ENCODE results near the gene ZNF619. TPM values are rescaled to one million over a fixed set of nuclear protein-coding genes. Genes with fewer than 3 reads are reported as not detected.
"Not testable (repeated sequence)": the region's sequence is repeated elsewhere in the genome, so short reads cannot be mapped to it uniquely, and the experiment has no call there.

The ZNF619 gene
- total RNA-seq, 4 donors from 2014 or later: 5.1 to 14.9 (median 12.8) TPM

DNA sequence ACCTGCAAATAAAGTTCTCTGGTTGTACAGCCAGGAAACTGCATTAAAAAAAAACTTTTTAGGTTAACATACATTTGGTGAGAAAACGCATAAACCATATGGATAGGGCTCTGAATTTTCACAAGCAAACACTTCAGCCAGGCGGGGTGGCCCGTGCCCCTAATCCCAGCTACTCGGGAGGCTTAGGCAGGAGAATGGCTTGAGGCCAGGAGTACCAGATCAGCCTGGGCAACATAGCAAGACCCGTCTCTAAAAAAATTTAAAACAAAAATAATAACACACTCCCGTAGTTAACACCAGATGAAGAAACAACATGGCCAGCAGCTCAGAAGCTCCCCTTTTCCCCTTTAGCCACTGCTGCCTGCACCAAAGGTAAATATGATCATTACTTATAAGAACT lies 23.0 kb upstream of the ZNF619 start:
- peak overlapping the region in 2 of 4 donors; percentile 83 to 91 for H3K27ac ChIP-seq

DNA sequence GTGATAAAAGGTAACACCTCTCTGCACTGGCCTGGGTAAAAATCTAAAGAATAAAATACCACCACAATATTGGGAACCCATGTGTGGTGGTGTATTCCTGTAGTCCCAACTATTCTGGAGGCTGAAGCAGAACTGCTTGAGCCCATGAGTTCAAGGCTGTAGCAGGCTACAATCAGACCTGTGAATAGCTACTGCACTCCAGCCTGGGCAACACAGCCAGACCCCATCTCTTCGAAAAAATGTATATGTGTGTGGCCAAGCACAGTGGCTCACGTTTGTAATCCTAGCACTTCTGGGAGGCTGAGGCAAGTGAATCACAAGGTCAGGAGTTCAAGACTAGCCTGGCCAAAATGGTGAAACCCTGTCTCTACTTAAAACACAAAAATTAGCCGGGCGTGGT lies 21.6 kb upstream of the ZNF619 start:
- peaks cover 3 to 25% (median 11%) of the 10 kb centered on the region in 4 donors for H3K4me1 ChIP-seq
- no peak for DNase-seq
- TF ChIP-seq POLR2A (IDR thresholded peaks at IDR 0.05): no peak
- TF ChIP-seq, protein P1, sequence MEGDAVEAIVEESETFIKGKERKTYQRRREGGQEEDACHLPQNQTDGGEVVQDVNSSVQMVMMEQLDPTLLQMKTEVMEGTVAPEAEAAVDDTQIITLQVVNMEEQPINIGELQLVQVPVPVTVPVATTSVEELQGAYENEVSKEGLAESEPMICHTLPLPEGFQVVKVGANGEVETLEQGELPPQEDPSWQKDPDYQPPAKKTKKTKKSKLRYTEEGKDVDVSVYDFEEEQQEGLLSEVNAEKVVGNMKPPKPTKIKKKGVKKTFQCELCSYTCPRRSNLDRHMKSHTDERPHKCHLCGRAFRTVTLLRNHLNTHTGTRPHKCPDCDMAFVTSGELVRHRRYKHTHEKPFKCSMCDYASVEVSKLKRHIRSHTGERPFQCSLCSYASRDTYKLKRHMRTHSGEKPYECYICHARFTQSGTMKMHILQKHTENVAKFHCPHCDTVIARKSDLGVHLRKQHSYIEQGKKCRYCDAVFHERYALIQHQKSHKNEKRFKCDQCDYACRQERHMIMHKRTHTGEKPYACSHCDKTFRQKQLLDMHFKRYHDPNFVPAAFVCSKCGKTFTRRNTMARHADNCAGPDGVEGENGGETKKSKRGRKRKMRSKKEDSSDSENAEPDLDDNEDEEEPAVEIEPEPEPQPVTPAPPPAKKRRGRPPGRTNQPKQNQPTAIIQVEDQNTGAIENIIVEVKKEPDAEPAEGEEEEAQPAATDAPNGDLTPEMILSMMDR (IDR thresholded peaks at IDR 0.05): no peak
- H3K36me3 ChIP-seq: peaks cover 0 to 22% (median 0%) of the 10 kb centered on the region in 3 donors
- no peaks in the 10 kb centered on the region for H3K9me3 ChIP-seq
- H3K4me3 ChIP-seq: no peak overlapping the region
- no peak overlapping the region for H3K27ac ChIP-seq
- H3K27me3 ChIP-seq: no peaks in the 10 kb centered on the region

More for the DNA sequence above, 23.0 kb upstream of the ZNF619 start:
- Histone ChIP-seq H3K9me3 (no peaks in the 10 kb centered on the region), H3K36me3 (peaks cover 0 to 9% (median 0%) of the 10 kb centered on the region in 3 donors), H3K4me3 (peak overlapping the region in 2 of 4 donors; percentile 65 to 67), H3K4me1 (peaks cover 3 to 22% (median 11%) of the 10 kb centered on the region in 4 donors), H3K27me3 (no peaks in the 10 kb centered on the region)
- no peak for DNase-seq
- TF ChIP-seq, protein P1 (IDR thresholded peaks at IDR 0.05): peak in 1 of 6 experiments; percentile 2
- TF ChIP-seq POLR2A (IDR thresholded peaks at IDR 0.05): no peak

DNA sequence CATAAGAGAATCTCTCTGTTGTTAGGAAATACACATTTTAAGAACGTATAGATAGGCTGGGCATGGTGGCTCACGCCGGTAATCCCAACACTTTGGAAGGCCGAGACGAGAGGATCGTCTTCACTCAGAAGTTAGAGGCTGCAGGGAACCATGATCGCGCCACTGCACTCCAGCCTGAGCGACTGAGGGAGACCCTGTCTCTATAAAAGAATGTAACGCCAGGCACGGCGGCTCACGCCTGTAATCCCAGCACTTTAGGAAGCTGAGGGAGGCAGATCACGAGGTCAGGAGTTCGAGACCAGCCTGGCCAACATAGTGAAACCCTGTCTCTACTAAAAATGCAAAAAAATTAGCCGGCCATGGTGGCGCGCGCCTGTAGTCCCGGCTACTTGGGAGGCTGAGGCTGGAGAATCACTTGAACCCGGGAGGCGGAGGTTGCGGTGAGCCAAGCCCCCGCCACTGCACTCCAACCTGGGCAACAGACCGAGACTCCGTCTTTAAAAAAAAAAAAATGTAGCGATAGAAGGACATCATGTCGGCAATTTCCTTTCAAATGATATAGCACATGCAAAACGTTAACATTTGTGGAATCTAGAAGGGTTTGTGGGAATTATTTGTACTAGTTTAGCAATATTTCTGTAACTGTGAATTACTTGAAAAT lies 20.5 kb upstream of the ZNF619 start:
- TF ChIP-seq, protein P1 (IDR thresholded peaks at IDR 0.05): no peak
- TF ChIP-seq POLR2A (IDR thresholded peaks at IDR 0.05): no peak
- H3K9me3 ChIP-seq: no peaks in the 10 kb centered on the region
- no peaks in the 10 kb centered on the region for H3K27me3 ChIP-seq
- H3K4me1 ChIP-seq: peaks cover 3 to 25% (median 11%) of the 10 kb centered on the region in 4 donors
- H3K27ac ChIP-seq: peak overlapping the region; percentile 87 to 92 (median 89)
- H3K4me3 ChIP-seq: peak overlapping the region; percentile 85 to 97 (median 92)
- peaks cover 0 to 32% (median under 1%) of the 10 kb centered on the region in 3 donors for H3K36me3 ChIP-seq
- no peak for DNase-seq

DNA sequence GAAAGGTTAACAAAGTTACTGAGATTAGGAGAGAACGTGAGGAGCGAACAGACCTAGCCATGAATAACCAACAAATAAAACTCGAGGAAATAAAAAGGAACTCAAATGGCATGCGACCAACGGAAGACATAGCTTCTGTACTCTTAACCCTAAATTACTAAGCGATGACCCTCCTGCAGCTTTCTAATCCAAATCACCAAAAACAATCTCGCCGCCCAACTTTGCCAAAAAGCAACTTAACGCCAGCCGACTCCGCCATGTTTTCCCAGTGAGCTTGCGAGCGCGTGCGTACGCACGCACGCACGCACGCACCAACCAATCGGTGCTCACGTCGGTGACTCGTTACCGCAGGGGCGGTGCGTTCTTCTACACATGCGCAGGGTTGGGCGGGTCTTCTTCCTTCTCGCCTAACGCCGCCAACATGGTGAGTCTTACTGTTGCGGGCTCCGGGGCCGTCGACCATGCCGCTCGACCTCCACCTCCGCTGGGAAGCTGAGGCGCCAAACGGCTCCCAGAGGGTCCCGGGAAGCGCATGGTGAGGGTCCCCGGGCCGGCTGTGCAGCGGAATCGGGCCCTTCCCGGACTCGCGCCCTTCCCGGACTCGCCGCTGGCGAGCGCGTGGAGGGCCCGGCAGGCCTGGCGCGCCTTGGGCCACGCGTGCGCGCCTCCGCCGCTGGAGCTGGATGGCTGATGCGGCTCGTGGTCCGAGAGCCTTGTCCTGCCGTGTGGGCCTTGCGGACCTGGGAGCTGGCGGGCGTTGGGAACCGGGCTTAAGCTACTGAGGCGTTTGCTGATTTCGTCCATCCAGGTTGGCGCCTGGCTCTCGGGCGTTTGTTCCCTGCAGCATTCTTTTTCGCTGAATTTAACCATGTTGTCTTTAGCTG lies 19.7 kb upstream of the ZNF619 start, which contains the start of gene RPL14:
Gene RPL14, plus strand, starts transcription at position 400 of the 884 bp plus-strand sequence. Its CDS starts 133 bp downstream, at position 533.
- peaks cover 3 to 25% (median 11%) of the 10 kb centered on the region in 4 donors for H3K4me1 ChIP-seq
- peak; percentile 94 to 98 (median 96) for DNase-seq
- no peaks in the 10 kb centered on the region for H3K9me3 ChIP-seq
- peak within 1 kb of the TSS; percentile 87 to 92 (median 89) for H3K27ac ChIP-seq
- no peaks in the 10 kb centered on the region for H3K27me3 ChIP-seq
- H3K36me3 ChIP-seq: peaks cover 0 to 40% (median 3%) of the 10 kb centered on the region in 3 donors
- TF ChIP-seq, protein P1 (IDR thresholded peaks at IDR 0.05): peak in 1 of 6 experiments; percentile 9
- peak; percentile 83 to 93 for TF ChIP-seq POLR2A (IDR thresholded peaks at IDR 0.05)
- peak within 1 kb of the TSS; percentile 85 to 97 (median 92) for H3K4me3 ChIP-seq

DNA sequence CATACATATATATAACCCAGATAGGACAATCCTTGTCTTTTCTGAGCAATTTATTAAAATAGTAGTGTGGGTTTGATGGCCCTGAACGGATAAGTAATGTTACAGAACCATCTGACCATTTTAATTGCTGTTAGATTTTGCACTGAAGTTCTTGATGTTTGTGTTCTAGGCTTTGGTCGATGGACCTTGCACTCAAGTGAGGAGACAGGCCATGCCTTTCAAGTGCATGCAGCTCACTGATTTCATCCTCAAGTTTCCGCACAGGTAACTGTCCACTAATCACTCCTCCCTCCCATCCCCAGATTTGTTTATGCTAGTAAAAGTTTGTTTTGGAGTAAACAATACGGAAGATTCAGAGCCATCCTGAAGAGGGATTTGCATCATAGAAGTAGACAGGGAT lies 18.4 kb upstream of the ZNF619 start:
- no peak for TF ChIP-seq POLR2A (IDR thresholded peaks at IDR 0.05)
- TF ChIP-seq, protein P1 (IDR thresholded peaks at IDR 0.05): no peak
- peaks cover 3 to 25% (median 11%) of the 10 kb centered on the region in 4 donors for H3K4me1 ChIP-seq
- H3K36me3 ChIP-seq: peaks cover 0 to 53% (median 3%) of the 10 kb centered on the region in 3 donors
- no peaks in the 10 kb centered on the region for H3K27me3 ChIP-seq
- no peak for DNase-seq
- H3K4me3 ChIP-seq: peak overlapping the region in 3 of 4 donors; percentile 85 to 97 (median 97)
- no peak overlapping the region for H3K27ac ChIP-seq
- no peaks in the 10 kb centered on the region for H3K9me3 ChIP-seq

DNA sequence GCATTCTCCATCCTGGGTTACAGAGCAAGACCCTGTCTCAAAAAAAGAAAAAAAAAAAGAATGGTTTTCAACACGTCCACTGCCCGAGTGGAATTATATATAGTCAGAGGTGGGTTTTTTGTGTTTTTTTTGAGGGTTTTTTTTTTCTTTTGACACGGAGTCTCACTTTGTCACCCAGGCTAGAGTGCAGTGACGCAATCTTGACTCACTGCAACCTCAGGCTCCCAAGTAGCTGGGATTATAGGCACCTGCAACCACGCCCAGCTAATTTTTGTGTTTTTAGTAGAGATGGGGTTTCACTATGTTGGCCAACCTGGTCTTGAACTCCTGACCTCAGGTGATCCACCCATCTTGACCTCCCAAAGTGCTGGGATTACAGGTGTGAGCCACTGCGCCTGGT lies 16.4 kb upstream of the ZNF619 start:
- not testable (repeated sequence) for H3K4me3 ChIP-seq, H3K27ac ChIP-seq, DNase-seq, H3K9me3 ChIP-seq, H3K27me3 ChIP-seq
- Histone ChIP-seq H3K36me3 (peaks cover 0 to 62% (median 3%) of the 10 kb centered on the region in 3 donors), H3K4me1 (peaks cover 3 to 19% (median 11%) of the 10 kb centered on the region in 4 donors)
